ENCODE measurements around the gene HMOX2. TPM values are rescaled to one million over a fixed set of nuclear protein-coding genes. Genes with fewer than 3 reads are reported as not detected.

The HMOX2 gene
- total RNA-seq, 4 donors from 2014 or later = 46.4 to 495 (median 55.7) TPM

DNA sequence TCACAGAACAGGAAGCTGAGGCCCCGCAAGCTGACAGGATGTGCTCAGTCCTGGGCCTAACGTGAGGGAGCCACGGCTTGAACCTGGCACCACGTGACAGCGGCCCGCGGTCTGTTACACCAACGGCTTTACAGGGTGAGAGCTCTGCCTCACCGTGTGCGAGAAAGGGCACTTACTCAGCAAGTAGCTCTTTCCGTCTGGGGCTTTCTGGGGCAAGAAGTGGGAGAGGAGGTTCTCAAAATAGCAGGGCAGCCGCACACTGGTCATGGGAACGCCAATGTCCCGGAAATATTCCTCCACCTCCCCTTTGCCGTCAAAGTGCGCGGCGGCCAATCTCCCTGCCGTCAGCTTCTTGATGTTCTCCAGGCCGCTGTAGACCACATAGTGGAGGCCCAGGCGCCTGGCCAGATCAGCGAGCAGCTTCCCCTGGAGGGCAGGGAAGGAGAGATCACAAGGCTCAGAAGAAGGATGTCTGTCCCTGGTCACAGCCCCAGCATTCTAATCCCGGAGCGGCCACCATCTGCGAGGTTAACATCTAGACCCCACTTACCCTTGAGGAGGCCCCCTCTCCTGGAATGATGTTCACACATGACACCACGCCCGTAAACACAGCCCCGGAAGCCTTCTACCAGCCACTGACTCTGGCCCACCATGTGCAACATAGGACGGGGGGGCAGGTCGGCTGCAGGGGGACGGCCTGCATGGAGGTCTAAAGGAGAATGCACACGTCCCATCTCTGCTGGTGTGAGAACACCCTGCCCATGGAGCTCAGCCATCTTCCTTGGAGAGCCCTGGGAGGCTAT is 10.0 kb upstream of the HMOX2 start:
- no peaks in the 10 kb centered on the region for H3K9me3 ChIP-seq
- TF ChIP-seq CTCF (IDR thresholded peaks at IDR 0.05) (no peak), POLR2AphosphoS5 (IDR thresholded peaks at IDR 0.05) (no peak), POLR2A (IDR thresholded peaks at IDR 0.05) (no peak), EP300 (IDR thresholded peaks at IDR 0.05; ENCODE audit: low read depth) (no peak)
- no peak overlapping the region for H3K4me3 ChIP-seq
- intact Hi-C loops (cut with DNase I; ENCODE audit: low total_unique reads) = no loop called here
- WGBS, 2 donors (ENCODE audit: low coverage in 1 of 2) = 93% methylated on average over 30 of the region's 32 CpGs; no CpG with 5 or more reads in 1 of the 2 donors
- H3K27me3 ChIP-seq = no peaks in the 10 kb centered on the region
- no peaks in the 10 kb centered on the region for H3K4me1 ChIP-seq
- peak overlapping the region in 3 of 4 donors; percentile 5 to 11 (median 8) for H3K27ac ChIP-seq
- DNase-seq = peak; percentile 25
- H3K36me3 ChIP-seq = peaks cover 0 to 18% (median 2%) of the 10 kb centered on the region in 4 donors
- in situ Hi-C loops (cut with MboI; ENCODE audit: low pct_ligation_motif_present in 1 of 4, low pct_unique_long_range_greater_than_20kb in 1 of 4, low sequenced_read_pairs in 3 of 4) = no loop called here

DNA sequence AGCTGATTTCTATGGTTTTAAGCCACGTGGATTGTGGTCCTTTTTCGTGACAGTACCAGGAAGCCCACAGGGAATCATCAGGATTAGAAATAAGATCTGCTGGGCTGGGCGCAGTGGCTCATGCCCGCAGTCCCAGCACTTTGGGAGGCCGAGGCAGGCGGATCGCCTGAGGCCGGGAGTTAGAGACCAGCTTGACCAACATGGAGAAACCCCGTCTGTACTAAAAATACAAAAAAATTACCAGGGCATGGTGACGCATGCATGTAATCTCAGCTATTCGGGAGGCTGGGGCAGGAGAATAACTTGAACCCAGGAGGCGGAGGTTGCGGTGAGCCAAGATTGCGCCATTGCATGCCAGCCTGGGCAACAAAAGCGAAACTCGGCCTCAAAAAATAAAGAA is 8.3 kb upstream of the HMOX2 start:
- H3K4me1 ChIP-seq = peaks cover 0 to under 1% (median 0%) of the 10 kb centered on the region in 4 donors
- H3K4me3 ChIP-seq = no peak overlapping the region
- H3K27me3 ChIP-seq = no peaks in the 10 kb centered on the region
- WGBS, 2 donors (ENCODE audit: low coverage in 1 of 2) = 92 to 98% methylated on average over 6 to 16 of the region's 16 CpGs
- no peak for TF ChIP-seq POLR2A (IDR thresholded peaks at IDR 0.05)
- TF ChIP-seq EP300 (IDR thresholded peaks at IDR 0.05; ENCODE audit: low read depth) = no peak
- TF ChIP-seq CTCF (IDR thresholded peaks at IDR 0.05) = no peak
- DNase-seq = no peak
- no peaks in the 10 kb centered on the region for H3K9me3 ChIP-seq
- peaks cover 0 to 18% (median 2%) of the 10 kb centered on the region in 4 donors for H3K36me3 ChIP-seq
- in situ Hi-C loops (cut with MboI; ENCODE audit: low pct_ligation_motif_present in 1 of 4, low pct_unique_long_range_greater_than_20kb in 1 of 4, low sequenced_read_pairs in 3 of 4) (no loop called here), intact Hi-C loops (cut with DNase I; ENCODE audit: low total_unique reads) (no loop called here)
- H3K27ac ChIP-seq = no peak overlapping the region

- peaks cover 0 to 11% (median 8%) of the 10 kb centered on the region in 4 donors for H3K4me1 ChIP-seq
- no peaks in the 10 kb centered on the region for H3K9me3 ChIP-seq
- H3K27ac ChIP-seq = no peak overlapping the region
- intact Hi-C loops (cut with DNase I; ENCODE audit: low total_unique reads) = no loop called here
- TF ChIP-seq EP300 (IDR thresholded peaks at IDR 0.05; ENCODE audit: low read depth) = no peak
- no peak for TF ChIP-seq CTCF (IDR thresholded peaks at IDR 0.05)
- no peak for TF ChIP-seq POLR2AphosphoS5 (IDR thresholded peaks at IDR 0.05)
- TF ChIP-seq POLR2A (IDR thresholded peaks at IDR 0.05) = no peak
- H3K27me3 ChIP-seq = no peaks in the 10 kb centered on the region
- in situ Hi-C loops (cut with MboI; ENCODE audit: low pct_ligation_motif_present in 1 of 4, low pct_unique_long_range_greater_than_20kb in 1 of 4, low sequenced_read_pairs in 3 of 4) = no loop called here
- 89 to 90% methylated on average over 2 to 10 of the region's 10 CpGs for WGBS, 2 donors (ENCODE audit: low coverage in 1 of 2)
- no peak for DNase-seq
- peaks cover 0 to 14% (median 2%) of the 10 kb centered on the region in 4 donors for H3K36me3 ChIP-seq
- H3K4me3 ChIP-seq = no peak overlapping the region
These were observed 7.2 kb upstream of the HMOX2 start for GRCh38 chr16:4468972-4469371.

DNA sequence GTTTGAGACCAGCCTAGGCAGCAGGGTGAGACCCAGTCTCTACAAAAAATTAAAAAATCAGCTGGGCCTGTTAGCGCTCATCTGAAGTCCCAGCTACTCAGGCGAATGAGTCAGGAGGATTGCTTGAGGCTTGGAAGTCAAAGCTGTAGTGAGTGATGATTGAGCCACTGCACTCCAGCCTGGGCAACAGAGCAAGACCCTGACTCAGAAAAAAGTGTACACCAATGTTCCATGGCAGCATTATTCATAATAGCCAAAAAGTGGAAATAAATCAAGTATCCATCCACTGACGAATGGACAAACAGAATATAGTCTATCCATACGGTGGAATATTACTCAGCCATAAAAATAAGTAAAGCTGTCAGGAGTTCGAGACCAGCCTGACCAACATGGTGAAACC is 4.3 kb upstream of the HMOX2 start:
- no peak for DNase-seq
- Histone ChIP-seq H3K9me3 (no peaks in the 10 kb centered on the region), H3K36me3 (peaks cover 0 to 6% (median 0%) of the 10 kb centered on the region in 4 donors), H3K27ac (no peak overlapping the region), H3K4me3 (no peak overlapping the region), H3K27me3 (no peaks in the 10 kb centered on the region), H3K4me1 (peaks cover 0 to 25% (median 18%) of the 10 kb centered on the region in 4 donors)
- in situ Hi-C loops (cut with MboI; ENCODE audit: low pct_ligation_motif_present in 1 of 4, low pct_unique_long_range_greater_than_20kb in 1 of 4, low sequenced_read_pairs in 3 of 4) = no loop called here
- intact Hi-C loops (cut with DNase I; ENCODE audit: low total_unique reads) = no loop called here
- WGBS, 2 donors (ENCODE audit: low coverage in 1 of 2) = 93 to 96% methylated on average over 3 to 5 of the region's 5 CpGs
- TF ChIP-seq POLR2AphosphoS5 (IDR thresholded peaks at IDR 0.05) = no peak
- TF ChIP-seq POLR2A (IDR thresholded peaks at IDR 0.05) = no peak
- TF ChIP-seq EP300 (IDR thresholded peaks at IDR 0.05; ENCODE audit: low read depth) = no peak
- TF ChIP-seq CTCF (IDR thresholded peaks at IDR 0.05) = no peak

All from transverse colon (tissue), 4 donors.